Measurements from ENCODE around the gene LRCH2.

DNA sequence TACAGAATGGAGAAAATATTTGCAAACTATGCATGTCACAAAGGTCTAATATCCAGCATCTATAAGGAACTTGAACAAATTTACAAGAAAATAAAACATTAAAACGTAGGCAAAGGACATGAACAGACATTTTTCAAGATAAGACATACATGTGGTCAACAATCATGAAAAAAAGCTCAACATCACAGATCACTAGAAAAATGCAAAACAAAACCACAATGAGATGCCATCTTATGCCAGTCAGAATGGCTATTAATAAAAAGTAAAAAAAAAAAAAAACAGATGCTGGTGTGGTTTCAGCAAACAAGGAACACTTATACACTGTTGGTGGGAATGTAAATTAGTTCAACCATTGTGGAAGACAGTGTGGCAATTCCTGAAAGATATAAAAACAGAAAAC, 140.7 kb downstream of the LRCH2 start:
- TF ChIP-seq, protein P1, sequence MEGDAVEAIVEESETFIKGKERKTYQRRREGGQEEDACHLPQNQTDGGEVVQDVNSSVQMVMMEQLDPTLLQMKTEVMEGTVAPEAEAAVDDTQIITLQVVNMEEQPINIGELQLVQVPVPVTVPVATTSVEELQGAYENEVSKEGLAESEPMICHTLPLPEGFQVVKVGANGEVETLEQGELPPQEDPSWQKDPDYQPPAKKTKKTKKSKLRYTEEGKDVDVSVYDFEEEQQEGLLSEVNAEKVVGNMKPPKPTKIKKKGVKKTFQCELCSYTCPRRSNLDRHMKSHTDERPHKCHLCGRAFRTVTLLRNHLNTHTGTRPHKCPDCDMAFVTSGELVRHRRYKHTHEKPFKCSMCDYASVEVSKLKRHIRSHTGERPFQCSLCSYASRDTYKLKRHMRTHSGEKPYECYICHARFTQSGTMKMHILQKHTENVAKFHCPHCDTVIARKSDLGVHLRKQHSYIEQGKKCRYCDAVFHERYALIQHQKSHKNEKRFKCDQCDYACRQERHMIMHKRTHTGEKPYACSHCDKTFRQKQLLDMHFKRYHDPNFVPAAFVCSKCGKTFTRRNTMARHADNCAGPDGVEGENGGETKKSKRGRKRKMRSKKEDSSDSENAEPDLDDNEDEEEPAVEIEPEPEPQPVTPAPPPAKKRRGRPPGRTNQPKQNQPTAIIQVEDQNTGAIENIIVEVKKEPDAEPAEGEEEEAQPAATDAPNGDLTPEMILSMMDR (IDR thresholded peaks at IDR 0.05; ENCODE audit: borderline replicate concordance, extremely low read depth, low read length, poor library complexity, severe bottlenecking): no peak
- TF ChIP-seq EZH2 (IDR thresholded peaks at IDR 0.05; ENCODE audit: borderline replicate concordance, low read depth, low read length, severe bottlenecking): no peak
